ENCODE data around the gene CLIP1. TPM values are rescaled to one million over a fixed set of nuclear protein-coding genes. Genes with fewer than 3 reads are reported as not detected.
"Not testable (repeated sequence)": the region's sequence is repeated elsewhere in the genome, so short reads cannot be mapped to it uniquely, and the experiment has no call there.

The CLIP1 gene
- total and polyA plus RNA-seq, 7 experiments from 2014 or later, result 13.6 to 89.3 (median 56.6) TPM

DNA sequence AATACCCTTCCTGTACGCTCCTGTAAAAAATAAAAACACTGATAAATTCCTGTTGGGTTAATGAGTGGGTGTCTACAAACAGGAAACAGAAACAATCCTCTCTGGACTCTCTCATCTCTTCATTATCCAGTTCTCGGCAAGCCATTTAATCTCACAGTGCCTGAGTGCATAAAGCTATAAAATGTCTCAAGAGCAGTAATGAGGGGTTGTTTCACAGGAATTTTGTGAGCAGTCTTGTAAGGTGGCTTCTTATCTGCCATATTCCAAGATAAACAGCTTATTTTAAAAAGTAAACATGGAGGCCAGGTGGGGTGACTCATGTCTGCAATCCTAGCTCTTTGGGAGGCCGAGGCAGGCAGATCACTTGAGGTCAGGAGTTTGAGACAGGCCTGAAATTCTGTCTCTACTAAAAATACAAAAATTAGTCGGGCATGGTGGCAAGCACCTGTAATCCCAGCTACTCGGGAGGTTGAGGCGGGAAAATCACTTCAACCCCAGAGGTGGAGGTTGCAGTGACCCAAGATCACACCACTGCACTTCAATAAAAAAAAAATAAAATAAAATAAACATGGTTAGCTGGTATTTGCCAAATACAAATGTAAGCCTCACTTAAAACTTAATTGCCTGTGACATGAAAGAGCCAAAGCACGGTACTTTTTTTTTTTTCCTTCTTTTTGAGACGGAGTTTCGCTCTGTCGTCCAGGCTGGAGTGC lies 54.0 kb downstream of the CLIP1 start:
- no peak overlapping the region for H3K4me3 ChIP-seq (ENCODE audit: low read length)
- Mint-ChIP-seq H3K4me3 (no peak overlapping the region), H3K36me3 (peaks cover 0 to 33% (median 17%) of the 10 kb centered on the region in 5 donors), H3K9me3 (no peaks in the 10 kb centered on the region), H3K27me3 (no peaks in the 10 kb centered on the region), H3K4me1 (peaks cover 8 to 34% (median 20%) of the 10 kb centered on the region in 7 donors), H3K27ac (no peak overlapping the region)
- no peaks in the 10 kb centered on the region for H3K27me3 ChIP-seq (ENCODE audit: control insufficient read depth in 2 of 2, insufficient read depth in 2 of 2, low read length in 2 of 2)
- ChIA-PET CTCF (interaction anchor here (0.6 kb wide), 3 partner anchors 8 to 1220 kb away, joined by 3 to 5 read pairs (median 3); no protein-coding TSS in a partner anchor), POLR2A (interaction anchor here (0.6 kb wide), 1 partner anchor 18 kb away, joined by 4 read pairs; no protein-coding TSS in a partner anchor)
- H3K4me1 ChIP-seq (ENCODE audit: control insufficient read depth in 2 of 2, insufficient read depth in 2 of 2, low read length in 2 of 2), result no peaks in the 10 kb centered on the region
- DNase-seq (no peak), ATAC-seq (no peak)
- H3K27ac ChIP-seq (ENCODE audit: low read depth, low read length), result no peak overlapping the region
- H3K9me3 ChIP-seq (ENCODE audit: control insufficient read depth in 2 of 3, low read length in 3 of 3), result no peaks in the 10 kb centered on the region
- peaks cover 0 to 5% (median 0%) of the 10 kb centered on the region in 3 experiments for H3K36me3 ChIP-seq (ENCODE audit: control insufficient read depth in 2 of 3, insufficient read depth in 3 of 3, low read length in 3 of 3)
- intact Hi-C loops (cut with micrococcal nuclease), result no loop called here

- peaks cover 0 to 13% (median 5%) of the 10 kb centered on the region in 3 experiments for H3K36me3 ChIP-seq (ENCODE audit: control insufficient read depth in 2 of 3, insufficient read depth in 3 of 3, low read length in 3 of 3)
- CTCF ChIA-PET; H3K4me3 Mint-ChIP-seq; H3K4me3 ChIP-seq (ENCODE audit: low read length); H3K4me1 ChIP-seq (ENCODE audit: control insufficient read depth in 2 of 2, insufficient read depth in 2 of 2, low read length in 2 of 2); H3K27ac ChIP-seq (ENCODE audit: low read depth, low read length); H3K27me3 ChIP-seq (ENCODE audit: control insufficient read depth in 2 of 2, insufficient read depth in 2 of 2, low read length in 2 of 2); ATAC-seq; H3K27me3 Mint-ChIP-seq; H3K9me3 Mint-ChIP-seq; DNase-seq; POLR2A ChIA-PET; H3K9me3 ChIP-seq (ENCODE audit: control insufficient read depth in 2 of 3, low read length in 3 of 3); intact Hi-C loops (cut with micrococcal nuclease): not testable (repeated sequence)
- peaks cover 8 to 32% (median 17%) of the 10 kb centered on the region in 7 donors for H3K4me1 Mint-ChIP-seq
- peaks cover 0 to 31% (median 17%) of the 10 kb centered on the region in 5 donors for H3K36me3 Mint-ChIP-seq
- H3K27ac Mint-ChIP-seq, result peak overlapping the region in 1 of 9 donors; percentile 41
Observed at GRCh38 chr12:122367632-122368031, 54.8 kb downstream of the CLIP1 start.

- H3K4me3 Mint-ChIP-seq, result no peak overlapping the region
- Histone ChIP-seq H3K27me3 (ENCODE audit: control insufficient read depth in 2 of 2, insufficient read depth in 2 of 2, low read length in 2 of 2) (no peaks in the 10 kb centered on the region), H3K9me3 (ENCODE audit: control insufficient read depth in 2 of 3, low read length in 3 of 3) (no peaks in the 10 kb centered on the region), H3K4me3 (ENCODE audit: low read length) (no peak overlapping the region), H3K36me3 (ENCODE audit: control insufficient read depth in 2 of 3, insufficient read depth in 3 of 3, low read length in 3 of 3) (peaks cover 0 to 13% (median 5%) of the 10 kb centered on the region in 3 experiments), H3K27ac (ENCODE audit: low read depth, low read length) (no peak overlapping the region), H3K4me1 (ENCODE audit: control insufficient read depth in 2 of 2, insufficient read depth in 2 of 2, low read length in 2 of 2) (no peaks in the 10 kb centered on the region)
- H3K36me3 Mint-ChIP-seq, result peaks cover 0 to 28% (median 13%) of the 10 kb centered on the region in 5 donors
- peaks cover 8 to 29% (median 16%) of the 10 kb centered on the region in 7 donors for H3K4me1 Mint-ChIP-seq
- intact Hi-C loops (cut with micrococcal nuclease), result no loop called here
- no peaks in the 10 kb centered on the region for H3K27me3 Mint-ChIP-seq
- ChIA-PET CTCF (no interaction called here), POLR2A (no interaction called here)
- DNase-seq (no peak), ATAC-seq (no peak)
- H3K27ac Mint-ChIP-seq, result peak overlapping the region in 5 of 9 donors; percentile 5 to 67 (median 22)
- no peaks in the 10 kb centered on the region for H3K9me3 Mint-ChIP-seq
Observed at GRCh38 chr12:122366685-122367475, 55.6 kb downstream of the CLIP1 start.

GRCh38 chr12:122365226-122365625 lies 57.2 kb downstream of the CLIP1 start:
- POLR2A ChIA-PET; H3K27me3 ChIP-seq (ENCODE audit: control insufficient read depth in 2 of 2, insufficient read depth in 2 of 2, low read length in 2 of 2); ATAC-seq; H3K4me3 Mint-ChIP-seq; H3K4me3 ChIP-seq (ENCODE audit: low read length); H3K9me3 ChIP-seq (ENCODE audit: control insufficient read depth in 2 of 3, low read length in 3 of 3); H3K4me1 ChIP-seq (ENCODE audit: control insufficient read depth in 2 of 2, insufficient read depth in 2 of 2, low read length in 2 of 2); H3K27me3 Mint-ChIP-seq; DNase-seq; H3K9me3 Mint-ChIP-seq; H3K27ac ChIP-seq (ENCODE audit: low read depth, low read length); intact Hi-C loops (cut with micrococcal nuclease): not testable (repeated sequence)
- H3K36me3 Mint-ChIP-seq, result peaks cover 0 to 26% (median 12%) of the 10 kb centered on the region in 5 donors
- H3K4me1 Mint-ChIP-seq, result peaks cover 0 to 16% (median 9%) of the 10 kb centered on the region in 7 donors
- CTCF ChIA-PET, result interaction anchor here (0.6 kb wide), 1 partner anchor 31 kb away, joined by 3 read pairs; no protein-coding TSS in a partner anchor
- peaks cover 0 to 27% (median 5%) of the 10 kb centered on the region in 3 experiments for H3K36me3 ChIP-seq (ENCODE audit: control insufficient read depth in 2 of 3, insufficient read depth in 3 of 3, low read length in 3 of 3)
- H3K27ac Mint-ChIP-seq, result peak overlapping the region in 1 of 9 donors; percentile 49

DNA sequence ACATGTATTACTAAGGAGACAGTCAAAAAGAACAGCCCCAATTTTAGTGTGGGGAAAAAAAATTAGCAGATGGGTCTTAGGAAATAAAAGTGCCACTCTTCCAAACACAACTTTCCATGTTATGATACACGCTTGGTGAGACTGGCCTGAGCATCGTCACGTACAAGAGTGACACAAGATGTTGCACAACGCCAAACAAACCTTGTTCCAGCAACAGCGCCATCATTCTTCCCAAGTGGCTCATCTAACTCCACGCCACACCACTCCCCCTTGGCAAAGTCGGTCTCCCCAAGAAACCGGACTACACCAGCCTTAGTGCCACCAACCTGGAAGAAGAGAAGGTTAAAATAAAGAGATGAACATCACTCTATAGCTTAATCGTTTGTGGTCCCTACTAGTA lies 58.7 kb downstream of the CLIP1 start:
- intact Hi-C loops (cut with micrococcal nuclease), result no loop called here

GRCh38 chr12:122362755-122363154 lies 59.7 kb downstream of the CLIP1 start:
- intact Hi-C loops (cut with micrococcal nuclease), result no loop called here
- Histone ChIP-seq H3K36me3 (ENCODE audit: control insufficient read depth in 2 of 3, insufficient read depth in 3 of 3, low read length in 3 of 3) (peaks cover 0 to 35% (median 5%) of the 10 kb centered on the region in 3 experiments), H3K4me3 (ENCODE audit: low read length) (no peak overlapping the region), H3K4me1 (ENCODE audit: control insufficient read depth in 2 of 2, insufficient read depth in 2 of 2, low read length in 2 of 2) (no peaks in the 10 kb centered on the region), H3K27me3 (ENCODE audit: control insufficient read depth in 2 of 2, insufficient read depth in 2 of 2, low read length in 2 of 2) (no peaks in the 10 kb centered on the region), H3K9me3 (ENCODE audit: control insufficient read depth in 2 of 3, low read length in 3 of 3) (no peaks in the 10 kb centered on the region), H3K27ac (ENCODE audit: low read depth, low read length) (no peak overlapping the region)
- Mint-ChIP-seq H3K4me3 (no peak overlapping the region), H3K9me3 (no peaks in the 10 kb centered on the region), H3K4me1 (peaks cover 0 to 10% (median 2%) of the 10 kb centered on the region in 7 donors), H3K27ac (no peak overlapping the region), H3K36me3 (peaks cover 0 to 25% (median 15%) of the 10 kb centered on the region in 5 donors), H3K27me3 (no peaks in the 10 kb centered on the region)
- ChIA-PET CTCF (interaction anchor here (0.8 kb wide), 1 partner anchor 197 kb away, joined by 4 read pairs; no protein-coding TSS in a partner anchor), POLR2A (no interaction called here)
- ATAC-seq (no peak), DNase-seq (no peak)

More for the DNA sequence above, 58.7 kb downstream of the CLIP1 start:
- Mint-ChIP-seq H3K36me3 (peaks cover 0 to 25% (median 15%) of the 10 kb centered on the region in 5 donors), H3K4me1 (peaks cover 0 to 16% (median 6%) of the 10 kb centered on the region in 7 donors), H3K27ac (no peak overlapping the region), H3K9me3 (no peaks in the 10 kb centered on the region), H3K27me3 (no peaks in the 10 kb centered on the region), H3K4me3 (no peak overlapping the region)
- ATAC-seq (no peak), DNase-seq (no peak)
- Histone ChIP-seq H3K9me3 (ENCODE audit: control insufficient read depth in 2 of 3, low read length in 3 of 3) (no peaks in the 10 kb centered on the region), H3K27me3 (ENCODE audit: control insufficient read depth in 2 of 2, insufficient read depth in 2 of 2, low read length in 2 of 2) (no peaks in the 10 kb centered on the region), H3K27ac (ENCODE audit: low read depth, low read length) (no peak overlapping the region), H3K4me3 (ENCODE audit: low read length) (no peak overlapping the region), H3K36me3 (ENCODE audit: control insufficient read depth in 2 of 3, insufficient read depth in 3 of 3, low read length in 3 of 3) (peaks cover 0 to 35% (median 5%) of the 10 kb centered on the region in 3 experiments), H3K4me1 (ENCODE audit: control insufficient read depth in 2 of 2, insufficient read depth in 2 of 2, low read length in 2 of 2) (no peaks in the 10 kb centered on the region)
- CTCF ChIA-PET, result no interaction called here
- POLR2A ChIA-PET, result no interaction called here
